T follicular helper cell (primary cell): ENCODE results near the gene RHBDD2.
"Not testable (repeated sequence)": the region's sequence is repeated elsewhere in the genome, so short reads cannot be mapped to it uniquely, and the experiment has no call there.

Experiments
- DNase-seq: peaks from one replicate; pipeline ENCODE4 v3.0.0-alpha.2; 2020; ENCODE audit warnings: low read depth

RHBDD2 gene

DNA sequence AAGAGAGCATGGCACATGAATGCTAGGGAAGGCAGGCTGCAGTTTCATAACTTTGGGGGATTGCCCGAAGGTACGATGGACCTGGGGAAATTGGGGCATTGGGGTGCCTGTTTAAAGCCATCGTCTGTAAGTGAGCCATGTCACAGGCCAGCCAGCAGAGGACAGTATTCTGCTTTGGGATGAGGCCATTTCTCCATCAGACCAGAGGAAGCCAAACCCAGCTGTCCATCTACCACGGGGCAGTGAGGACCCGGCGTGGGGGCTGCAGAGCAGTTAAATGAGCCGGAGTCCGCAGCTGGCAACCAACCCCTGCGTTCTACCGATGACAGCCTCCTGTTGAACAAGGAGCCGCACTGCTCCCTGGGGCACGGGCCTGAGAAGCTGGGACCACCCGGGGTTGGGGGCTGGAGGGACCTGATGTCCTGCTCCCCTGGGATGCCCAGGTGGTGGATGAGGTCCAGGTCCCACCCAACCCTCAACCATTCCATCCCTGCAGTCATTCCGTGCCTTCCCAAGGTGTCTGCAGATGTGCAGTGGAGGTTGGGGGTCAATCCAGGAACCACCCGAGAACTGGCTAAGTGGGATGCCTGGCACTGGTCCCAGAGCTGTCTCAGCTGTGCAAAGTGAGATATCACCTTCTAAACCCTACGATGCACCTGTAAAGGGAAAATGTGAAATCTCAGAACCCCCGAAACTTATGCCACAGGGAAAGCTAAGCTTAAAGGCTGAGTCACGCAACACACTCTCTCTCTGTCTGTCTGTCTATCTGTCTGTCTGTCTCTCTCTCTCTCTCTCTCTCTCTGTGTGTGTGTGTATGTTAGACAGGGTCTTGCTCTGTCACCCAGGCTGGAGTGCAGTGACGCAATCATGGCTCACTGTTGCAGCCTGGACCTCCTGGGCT lies 12.1 kb upstream of the RHBDD2 start:
- no peak for DNase-seq

- no peak for DNase-seq
Observed at GRCh38 chr7:75867390-75867717, 11.5 kb upstream of the RHBDD2 start.

DNA sequence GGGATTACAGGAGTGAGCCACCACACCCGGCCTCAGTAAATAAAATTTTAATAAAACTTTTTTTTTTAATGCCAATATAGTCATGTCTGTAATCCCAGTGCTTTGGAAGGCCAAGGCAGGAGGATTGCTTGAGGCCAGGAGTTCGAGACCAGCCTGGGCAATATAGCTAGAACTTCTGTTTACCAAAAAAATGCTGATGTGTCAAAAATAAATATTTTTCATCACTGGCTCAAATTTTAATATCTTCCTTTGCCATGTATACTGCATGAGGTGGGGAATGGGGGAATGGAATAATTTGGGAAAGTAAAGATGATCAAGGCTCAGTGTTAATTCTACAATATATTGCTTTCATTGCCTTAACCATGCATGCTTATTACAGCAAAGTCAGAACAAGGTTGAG lies 10.7 kb upstream of the RHBDD2 start:
- DNase-seq = no peak

GRCh38 chr7:75869776-75870379 lies 9.0 kb upstream of the RHBDD2 start:
- DNase-seq = no peak

DNA sequence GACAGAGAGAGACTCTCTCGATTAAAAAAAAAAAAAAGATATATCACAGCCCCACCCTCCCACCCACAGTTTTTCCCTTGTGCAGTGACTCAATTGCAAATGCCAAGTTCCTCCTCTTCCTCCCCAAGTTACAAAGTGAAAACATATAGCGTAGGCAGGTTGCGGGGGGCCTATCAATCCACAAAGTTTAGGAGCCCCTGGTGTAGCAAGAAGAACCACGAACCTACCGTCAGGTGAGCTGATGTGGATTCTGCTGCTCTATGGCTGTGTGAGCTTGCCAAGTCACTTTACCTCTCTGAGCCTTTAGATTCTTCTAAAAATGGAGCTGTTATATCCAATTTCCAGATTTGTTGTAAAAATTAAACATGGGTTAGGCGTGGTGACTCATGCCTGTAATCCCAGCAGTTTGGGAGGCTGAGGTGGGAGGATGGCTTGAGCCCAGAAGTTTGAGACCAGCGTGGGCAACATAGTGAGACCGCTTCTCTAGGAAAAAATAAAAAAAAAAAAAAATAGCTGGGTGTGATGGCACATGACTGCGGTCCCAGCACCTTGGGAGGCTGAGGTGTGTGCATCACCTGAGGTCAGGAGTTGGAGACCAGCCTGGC lies 8.2 kb upstream of the RHBDD2 start:
- no peak for DNase-seq

DNA sequence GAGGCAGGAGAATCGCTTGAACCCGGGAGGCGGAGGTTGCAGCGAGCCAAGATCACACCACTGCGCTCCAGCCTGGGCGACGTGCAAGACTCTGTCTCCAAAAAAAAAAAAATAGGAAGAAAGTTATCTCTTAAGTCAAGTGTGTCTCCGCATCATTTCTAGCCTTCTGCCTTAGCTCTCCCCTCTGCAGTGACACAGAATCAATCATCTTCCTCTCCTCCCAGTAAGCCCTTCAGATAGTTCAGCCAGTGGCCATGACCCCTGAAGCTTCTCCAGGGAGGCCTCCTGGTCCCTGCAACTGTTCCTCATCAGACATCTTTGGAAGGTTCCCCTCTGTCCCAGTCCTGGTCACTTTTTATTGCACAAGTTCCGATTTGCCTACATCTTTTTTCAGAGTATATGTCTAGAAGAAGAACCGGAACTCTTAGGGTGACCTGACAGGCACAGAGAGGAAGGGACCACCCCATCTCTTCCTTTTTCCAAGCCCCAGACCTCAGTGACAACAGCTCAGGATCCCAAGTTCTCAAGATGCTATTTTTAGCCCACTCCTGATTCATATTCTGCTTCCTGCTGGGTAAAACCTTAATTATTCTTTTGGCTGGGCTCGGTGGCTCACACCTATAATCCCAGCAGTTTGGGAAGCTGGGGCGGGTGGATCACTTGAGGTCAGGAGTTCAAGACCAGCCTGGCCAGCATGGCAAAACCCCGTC lies 6.6 kb upstream of the RHBDD2 start:
- DNase-seq = no peak

DNA sequence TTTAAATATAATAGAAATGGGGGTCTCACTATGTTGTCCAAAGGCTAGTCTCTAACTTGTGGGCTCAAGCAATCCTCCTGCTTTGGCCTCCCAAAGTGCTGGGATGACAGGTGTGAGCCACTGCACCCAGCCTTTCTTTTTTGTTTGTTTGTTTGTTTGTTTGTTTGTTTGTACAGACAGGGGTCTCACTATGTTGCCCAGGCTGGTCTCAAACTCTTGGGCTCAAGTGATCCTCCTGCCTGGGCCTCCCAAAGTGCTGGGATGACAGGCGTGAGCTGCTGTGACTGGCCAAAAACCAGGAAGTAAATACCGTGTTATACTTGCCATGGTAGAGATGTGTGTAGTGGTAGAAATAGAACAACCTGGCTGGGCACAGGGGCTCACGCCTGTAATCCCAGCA lies 4.7 kb upstream of the RHBDD2 start:
- not testable (repeated sequence) for DNase-seq

GRCh38 chr7:75875113-75876080 lies 3.4 kb upstream of the RHBDD2 start:
- DNase-seq = no peak

DNA sequence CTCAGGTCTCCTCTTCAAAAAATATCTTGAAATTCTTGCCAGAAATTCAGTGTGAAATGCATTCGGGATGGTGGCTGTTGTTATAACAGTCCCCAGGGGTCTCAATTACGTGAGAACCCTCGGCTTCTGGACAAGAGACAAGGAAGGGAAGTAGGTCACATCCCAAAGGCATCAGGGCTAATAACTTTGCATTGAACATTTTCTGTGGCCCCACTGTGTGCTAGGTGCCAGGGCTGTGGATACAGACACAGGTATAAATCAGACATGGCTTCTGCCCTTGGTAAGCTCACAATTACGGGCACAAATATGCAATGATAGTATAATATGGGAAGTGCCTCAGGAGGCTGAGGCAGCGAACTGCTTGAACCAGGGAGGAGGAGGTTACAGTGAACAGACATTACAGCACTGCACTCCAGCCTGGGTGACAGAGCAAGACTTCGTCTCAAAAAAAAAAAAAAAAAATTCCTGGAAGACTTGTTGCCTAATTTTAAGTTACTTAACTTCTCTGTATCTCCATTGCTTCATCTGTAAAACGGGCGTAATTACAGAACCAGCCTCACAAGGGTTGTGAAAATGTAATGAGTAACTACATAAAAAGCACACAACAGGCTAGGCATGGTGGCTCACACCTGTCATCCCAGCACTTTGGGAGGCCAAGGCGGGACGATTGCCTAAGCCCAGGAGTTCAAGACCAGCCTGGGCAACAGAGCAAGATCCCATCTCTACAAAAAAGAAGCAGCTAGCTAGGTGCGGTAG lies 2.5 kb upstream of the RHBDD2 start:
- DNase-seq = no peak

DNA sequence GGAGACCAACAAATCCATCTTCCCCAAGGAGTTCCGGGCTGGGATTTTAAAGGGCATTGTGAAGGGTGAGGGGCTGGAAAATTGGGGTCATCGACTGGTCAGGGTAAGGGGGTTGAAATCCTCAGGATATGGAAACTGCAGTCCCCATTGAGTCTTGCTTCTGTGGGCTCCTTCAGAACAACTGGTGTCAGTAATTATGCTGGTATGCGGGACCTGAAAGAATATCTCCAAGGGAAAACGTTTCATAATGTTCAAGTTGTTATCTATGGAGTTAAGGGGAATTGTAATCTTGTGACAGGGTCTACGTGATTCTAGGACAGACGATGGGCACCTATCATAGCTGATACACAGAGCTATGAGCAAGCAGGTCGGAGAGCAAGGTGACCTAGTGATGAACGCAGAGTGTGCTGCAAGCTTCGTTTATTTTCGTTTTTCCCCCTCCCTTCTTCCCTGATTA lies 494 bp upstream of the RHBDD2 start:
- DNase-seq = no peak

DNA sequence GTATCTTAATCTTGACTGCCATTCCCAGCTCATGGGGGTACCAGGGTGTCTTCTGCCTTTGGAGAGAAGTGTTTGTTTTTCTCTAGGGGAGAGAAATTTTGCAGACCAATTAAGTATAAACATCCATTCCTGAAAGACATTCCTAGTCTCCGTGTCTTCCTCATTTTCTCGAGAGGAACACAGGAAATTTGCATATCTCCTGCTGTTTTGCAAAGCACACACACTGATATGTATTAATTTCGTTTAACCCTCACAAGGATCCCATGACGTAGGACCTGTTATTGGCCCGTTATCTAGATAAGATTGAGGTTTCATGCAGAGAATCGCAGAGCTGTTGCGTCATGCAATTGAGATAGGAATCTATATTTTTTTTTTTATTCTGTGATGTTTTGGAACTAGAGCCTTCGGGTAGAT lies 944 bp downstream of the RHBDD2 start:
- peak; percentile 44 for DNase-seq

DNA sequence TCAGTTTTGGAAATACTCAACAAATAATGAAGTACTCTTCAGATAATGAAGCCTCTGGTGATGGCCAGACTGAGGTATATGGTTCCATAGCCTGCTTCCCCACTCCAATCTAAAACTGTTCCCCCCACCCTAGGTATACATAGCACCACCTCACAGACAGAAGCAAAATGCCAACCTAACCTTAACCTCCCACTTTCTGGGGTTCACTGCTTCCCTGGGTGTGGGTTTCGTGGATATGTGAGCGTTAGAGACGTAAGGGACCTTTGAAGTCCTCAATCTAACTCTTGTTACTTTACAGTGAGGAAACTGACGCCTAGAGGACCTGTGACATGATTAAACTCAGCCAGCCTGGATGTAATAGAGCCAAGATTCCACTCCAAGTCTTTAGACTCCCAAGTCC lies 1.4 kb downstream of the RHBDD2 start:
- no peak for DNase-seq

DNA sequence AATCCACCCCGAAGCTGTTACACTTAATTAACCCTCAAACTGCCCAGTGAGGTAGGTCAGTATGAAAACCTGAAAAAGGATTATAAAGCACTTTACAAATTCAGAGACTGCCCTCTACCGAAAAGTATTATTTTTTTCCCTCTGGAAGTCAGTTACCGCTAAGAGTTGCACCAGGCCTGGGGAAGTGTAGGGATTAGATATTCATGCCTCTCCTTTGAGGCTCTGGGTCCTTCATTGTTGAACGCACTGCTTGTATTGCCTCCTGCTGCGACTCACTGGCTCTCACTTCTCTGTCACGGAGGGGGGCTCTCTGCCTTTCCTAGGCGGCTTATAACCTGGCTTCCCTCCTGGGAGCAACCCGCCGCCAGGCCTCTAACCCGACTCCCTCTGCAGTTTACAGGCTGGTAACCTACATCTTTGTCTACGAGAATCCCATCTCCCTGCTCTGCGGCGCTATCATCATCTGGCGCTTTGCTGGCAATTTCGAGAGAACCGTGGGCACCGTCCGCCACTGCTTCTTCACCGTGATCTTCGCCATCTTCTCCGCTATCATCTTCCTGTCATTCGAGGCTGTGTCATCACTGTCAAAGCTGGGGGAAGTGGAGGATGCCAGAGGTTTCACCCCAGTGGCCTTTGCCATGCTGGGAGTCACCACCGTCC lies 2.7 kb downstream of the RHBDD2 start:
- no peak for DNase-seq

DNA sequence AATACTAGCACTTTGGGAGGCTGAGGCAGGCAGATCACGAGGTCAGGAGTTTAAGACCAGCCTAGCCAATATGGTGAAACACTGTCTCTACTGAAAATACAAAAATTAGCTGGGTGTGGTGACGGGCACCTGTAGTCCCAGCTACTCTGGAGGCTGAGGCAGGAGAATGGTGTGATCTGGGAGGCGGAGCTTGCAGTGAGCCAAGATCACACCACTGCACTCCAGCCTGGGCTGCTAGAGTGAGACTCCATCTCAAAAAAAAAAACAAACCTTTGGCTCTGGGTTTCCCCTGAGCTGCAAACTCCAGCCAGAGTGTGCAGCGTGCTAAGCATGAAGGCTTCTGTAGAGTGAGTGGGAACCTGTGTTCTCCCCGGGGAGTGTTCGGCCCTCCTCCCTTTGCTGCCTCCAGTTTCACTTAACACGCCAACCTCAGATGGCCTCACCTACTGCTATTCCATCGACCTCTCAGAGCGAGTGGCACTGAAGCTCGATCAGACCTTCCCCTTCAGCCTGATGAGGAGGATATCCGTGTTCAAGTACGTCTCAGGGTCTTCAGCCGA lies 4.5 kb downstream of the RHBDD2 start:
- not testable (repeated sequence) for DNase-seq

GRCh38 chr7:75884476-75884875 lies 5.6 kb downstream of the RHBDD2 start:
- DNase-seq = no peak

- DNase-seq = no peak
Observed at GRCh38 chr7:75885036-75885435, 6.2 kb downstream of the RHBDD2 start.

GRCh38 chr7:75887669-75888369 lies 9.0 kb downstream of the RHBDD2 start:
- DNase-seq = no peak

GRCh38 chr7:75888464-75889222 lies 9.8 kb downstream of the RHBDD2 start:
- no peak for DNase-seq
